DMS 273 (cell line): ENCODE data around the gene EXTL1.

ENCODE experiments used
- DNase-seq: peaks from one replicate; lab custom pipeline; 2025; ENCODE audit not compliant: unreplicated experiment; lab: John Stamatoyannopoulos, UW

The EXTL1 gene

DNA sequence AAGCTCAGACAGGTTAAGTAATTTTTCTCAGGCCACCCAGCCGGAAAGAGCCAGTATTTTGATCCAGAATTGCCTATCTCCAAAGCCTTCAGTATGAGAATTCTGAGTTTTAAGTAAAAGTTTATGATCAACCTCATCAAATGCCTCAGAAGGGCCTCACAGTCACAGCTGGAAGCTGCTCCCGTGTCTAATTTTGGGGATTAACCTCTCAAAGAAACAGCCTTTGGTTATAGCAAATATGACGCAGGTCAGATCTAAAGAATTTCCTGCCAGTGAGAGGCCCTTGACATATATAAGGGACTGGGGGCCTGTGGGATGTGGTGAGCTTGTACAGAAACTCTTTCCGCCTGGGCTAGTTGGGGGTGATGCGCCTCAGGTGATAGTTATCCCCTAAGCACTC is 2.3 kb downstream of the EXTL1 start:
- no peak for DNase-seq

GRCh38 chr1:26025060-26025459 is 3.5 kb downstream of the EXTL1 start:
- no peak for DNase-seq

- DNase-seq, result no peak
Measured at GRCh38 chr1:26025517-26025916, 3.9 kb downstream of the EXTL1 start.

DNA sequence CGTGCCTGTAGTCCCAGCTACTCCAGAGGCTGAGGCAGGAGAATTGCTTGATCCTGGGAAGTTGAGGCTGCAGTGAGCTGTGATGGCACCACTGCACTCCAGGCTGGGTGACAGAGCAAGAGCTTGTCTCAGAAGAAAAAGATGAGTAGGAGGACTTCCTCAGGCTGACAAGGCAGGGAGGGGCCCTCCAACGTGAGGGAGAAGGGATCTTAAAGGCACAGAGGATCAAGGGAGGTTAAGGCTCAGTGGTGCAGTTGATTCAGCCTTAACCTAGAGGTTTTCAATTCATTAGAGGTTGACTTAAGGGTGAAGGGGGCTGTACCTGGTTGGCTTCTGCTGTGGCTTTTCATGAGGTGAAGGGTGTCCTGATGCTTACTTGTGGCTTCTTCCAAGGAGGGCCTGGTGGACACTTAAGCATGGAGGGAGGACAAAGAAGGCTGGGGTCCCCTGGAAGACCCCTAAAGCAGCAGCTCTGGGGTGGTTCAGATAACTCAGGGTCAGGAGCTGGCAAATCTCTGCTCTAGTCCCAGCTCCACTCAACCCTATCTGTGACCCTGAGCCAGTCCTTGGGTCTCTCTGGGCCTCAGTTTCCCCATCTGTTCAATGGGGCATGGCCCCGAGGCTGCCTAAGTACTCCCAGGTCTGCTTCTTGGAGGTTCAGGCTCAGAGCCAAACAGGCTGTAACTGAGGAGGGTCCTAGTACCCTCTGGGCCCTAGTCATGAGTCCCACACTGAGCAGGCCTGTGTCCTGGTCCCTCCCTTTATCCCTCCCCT is 6.3 kb downstream of the EXTL1 start:
- no peak for DNase-seq

DNA sequence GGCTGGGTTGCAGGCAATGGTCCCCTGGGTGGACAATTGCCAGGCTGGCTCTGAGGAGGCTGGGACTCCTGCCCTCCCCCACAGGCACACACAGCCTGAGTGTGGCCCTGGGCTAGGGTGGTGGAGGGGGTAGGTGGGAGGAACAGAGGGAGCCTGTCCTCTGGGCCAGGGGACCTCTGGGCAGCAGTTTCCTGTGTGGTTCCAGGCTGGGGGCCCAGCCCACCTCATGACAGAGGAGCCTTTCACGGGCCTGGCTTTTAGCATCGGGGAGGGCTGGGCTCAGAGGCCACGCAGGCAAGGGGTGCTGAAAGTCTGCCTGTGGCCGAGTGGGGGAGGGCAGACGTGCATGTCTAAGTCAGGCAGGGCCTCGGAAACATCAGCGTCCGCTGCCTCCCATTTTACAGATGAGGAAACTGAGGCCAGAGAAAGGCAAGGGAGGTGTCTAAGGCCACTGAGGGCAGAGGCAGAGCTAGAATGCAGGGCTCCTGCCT is 7.0 kb downstream of the EXTL1 start:
- DNase-seq, result no peak

DNA sequence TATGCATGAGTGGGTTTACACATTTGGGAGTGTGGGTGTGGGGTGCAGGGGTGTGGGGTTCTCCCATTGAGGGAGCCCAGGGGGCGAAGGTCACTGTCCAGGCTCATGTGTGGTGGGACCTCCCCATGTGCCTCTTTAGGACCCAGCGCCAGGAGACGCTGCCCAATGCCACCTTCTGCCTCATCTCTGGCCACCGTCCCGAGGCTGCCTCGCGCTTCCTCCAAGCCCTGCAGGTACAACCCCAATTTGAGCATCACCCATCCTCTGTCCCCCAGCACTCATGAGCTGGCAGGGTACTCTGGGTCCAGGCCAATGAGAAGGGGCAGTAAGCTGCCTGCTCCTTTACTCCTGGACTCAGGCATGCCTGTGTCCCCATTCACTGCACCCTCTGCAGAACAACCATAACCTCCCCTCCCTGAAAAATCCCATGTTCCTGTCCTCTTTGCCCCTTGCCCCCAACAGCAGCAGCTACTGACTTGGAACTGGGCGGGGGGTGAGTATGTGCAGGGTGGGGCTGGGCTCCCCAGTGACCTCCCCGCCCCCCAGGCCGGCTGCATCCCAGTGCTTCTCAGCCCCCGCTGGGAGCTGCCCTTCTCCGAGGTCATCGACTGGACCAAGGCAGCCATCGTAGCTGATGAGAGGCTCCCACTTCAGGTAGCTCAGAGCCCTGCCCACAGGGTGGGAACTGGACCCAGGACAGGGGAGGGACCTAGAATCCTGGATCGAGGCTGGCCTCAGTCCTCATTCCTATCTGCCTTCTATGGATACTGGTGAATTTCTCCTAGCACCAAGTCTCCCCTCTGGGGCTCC is 7.7 kb downstream of the EXTL1 start:
- DNase-seq, result no peak

- DNase-seq, result peak; percentile 47
Measured at GRCh38 chr1:26029864-26030481, 8.4 kb downstream of the EXTL1 start.

DNA sequence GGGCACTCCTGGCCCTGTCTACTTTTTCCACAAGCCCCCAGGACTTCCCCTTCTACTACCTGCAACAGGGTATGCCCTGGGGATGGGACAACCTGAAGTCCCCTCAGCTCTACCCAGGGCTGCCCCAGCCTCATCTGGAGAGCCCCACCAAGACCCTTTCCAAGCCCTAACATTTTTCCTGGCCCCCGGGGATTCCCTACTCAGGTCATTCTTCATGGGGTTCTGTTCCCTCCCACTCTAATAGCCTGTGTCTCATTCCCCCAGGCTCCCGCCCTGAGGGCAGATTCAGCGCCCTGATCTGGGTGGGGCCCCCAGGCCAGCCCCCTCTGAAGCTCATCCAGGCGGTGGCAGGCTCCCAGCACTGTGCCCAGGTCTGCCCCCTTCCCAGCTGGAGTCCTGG is 9.6 kb downstream of the EXTL1 start:
- no peak for DNase-seq

DNA sequence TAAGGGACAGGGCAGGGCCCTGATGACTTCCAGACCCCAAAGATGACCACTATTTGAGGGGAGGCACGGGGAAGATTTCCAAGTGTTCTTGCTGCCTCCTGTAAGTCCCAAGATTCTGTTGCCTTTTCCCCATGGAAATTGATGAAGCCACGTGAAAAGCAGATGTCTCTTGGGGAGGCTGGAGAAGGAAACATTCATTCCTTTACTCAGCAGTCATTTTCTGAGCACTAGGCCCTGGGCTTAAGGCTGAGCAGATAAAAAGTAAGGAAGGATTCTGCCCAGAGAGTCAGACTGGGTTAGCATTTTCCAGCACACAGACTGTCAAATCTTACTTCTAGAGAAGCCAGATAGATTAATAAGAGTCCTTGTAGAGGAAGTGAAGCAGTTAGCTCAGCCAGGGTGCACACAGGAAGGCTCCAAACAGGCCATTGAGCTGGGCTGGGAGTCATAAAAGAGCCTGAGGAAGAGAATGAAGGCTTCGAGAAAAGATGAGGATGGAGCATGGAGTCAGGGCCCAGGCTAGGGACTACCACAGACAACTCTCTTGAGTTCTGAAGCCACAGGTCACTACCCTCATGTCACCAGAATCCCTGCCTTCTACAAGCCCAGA is 10.1 kb downstream of the EXTL1 start:
- DNase-seq, result no peak

GRCh38 chr1:26032656-26033357 is 11.2 kb downstream of the EXTL1 start:
- no peak for DNase-seq

DNA sequence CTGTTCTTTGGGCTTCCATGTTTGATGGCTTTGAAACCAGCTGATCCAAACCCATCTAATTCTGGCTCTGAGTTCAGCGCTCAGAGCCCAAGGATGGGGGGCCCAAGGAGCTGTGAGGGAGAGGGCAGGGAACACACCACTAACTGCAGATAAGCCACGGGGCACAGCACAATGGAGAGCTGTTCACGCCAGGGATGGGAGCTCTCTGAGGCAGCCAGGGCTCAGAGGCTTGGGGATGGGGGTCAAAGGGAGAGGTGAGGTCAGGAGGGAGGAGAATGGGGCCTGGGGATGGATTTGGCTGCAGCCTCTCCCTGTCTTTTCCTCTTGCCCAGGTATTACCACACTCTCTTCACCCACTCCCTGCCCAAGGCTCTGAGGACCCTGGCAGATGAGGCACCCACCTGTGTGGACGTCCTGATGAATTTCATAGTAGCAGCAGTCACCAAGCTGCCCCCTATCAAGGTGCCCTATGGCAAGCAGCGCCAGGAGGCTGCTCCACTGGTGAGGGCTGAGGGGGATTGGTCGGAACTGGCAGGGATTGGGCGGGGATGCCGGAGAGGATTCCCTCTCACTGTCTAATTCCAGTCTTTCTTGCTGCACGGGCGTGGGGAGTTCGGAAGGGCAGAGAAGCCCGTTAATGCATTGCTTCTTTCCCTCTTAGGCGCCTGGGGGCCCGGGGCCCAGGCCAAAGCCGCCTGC is 13.1 kb downstream of the EXTL1 start:
- DNase-seq, result peak; percentile 68

DNA sequence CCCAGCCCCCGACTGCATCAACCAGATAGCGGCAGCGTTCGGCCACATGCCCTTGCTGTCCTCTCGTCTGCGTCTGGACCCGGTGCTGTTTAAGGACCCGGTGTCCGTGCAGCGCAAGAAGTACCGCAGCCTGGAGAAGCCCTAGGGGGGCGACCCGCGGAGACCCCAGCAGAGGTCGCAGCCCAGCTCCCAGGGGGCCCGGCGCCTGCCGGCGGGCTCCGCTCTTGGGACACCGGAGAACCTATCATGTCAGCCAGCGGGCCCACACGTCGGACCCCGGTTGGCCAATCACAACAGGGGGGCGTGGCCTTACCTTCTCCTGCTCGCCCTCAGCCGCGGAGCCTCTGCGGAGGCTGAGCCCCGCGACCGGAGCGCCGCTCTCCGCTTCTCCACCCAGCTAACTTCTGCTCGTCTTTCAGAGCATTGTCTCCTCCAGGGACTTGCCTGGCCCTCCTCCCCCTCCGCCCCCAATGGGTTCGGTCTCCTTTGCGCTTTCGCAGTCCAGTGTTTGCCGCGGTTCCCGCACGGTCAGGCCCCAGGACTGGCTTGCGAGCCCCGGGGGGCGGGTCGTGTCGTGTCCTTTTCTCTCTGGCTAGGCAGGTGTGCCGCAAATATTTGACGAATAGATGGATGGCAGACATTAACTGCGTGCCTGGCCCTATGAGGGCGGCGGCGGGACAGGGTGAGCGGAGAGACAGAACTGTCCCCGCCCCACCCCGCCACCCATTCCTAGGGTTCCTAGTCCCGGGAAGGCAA is 13.8 kb downstream of the EXTL1 start:
- peak; percentile 97 for DNase-seq

- DNase-seq, result peak; percentile 86
Measured at GRCh38 chr1:26035959-26036755, 14.6 kb downstream of the EXTL1 start.

GRCh38 chr1:26036756-26037281 is 15.2 kb downstream of the EXTL1 start:
- no peak for DNase-seq

GRCh38 chr1:26037904-26038303 is 16.3 kb downstream of the EXTL1 start:
- no peak for DNase-seq

DNA sequence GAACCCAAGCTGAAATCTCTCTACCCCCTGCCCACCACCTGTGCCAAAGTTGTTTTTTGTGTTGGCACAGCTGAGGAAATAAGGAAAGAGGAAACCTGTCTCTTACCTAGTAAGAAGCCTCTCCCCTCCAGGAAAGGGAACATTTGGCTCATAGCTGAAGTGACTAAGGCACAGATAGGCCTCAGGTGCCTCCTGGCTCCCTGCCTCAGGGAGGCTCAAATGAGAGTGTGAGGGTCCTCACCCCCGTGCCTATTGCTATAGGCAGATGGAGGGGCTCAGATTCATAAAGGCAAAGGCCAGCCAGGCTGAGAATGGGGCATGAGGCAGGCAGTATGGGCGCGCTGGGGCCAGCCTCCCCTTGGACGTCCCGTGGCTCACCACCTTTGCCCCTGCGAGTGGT is 16.9 kb downstream of the EXTL1 start:
- no peak for DNase-seq

GRCh38 chr1:26038904-26039303 is 17.3 kb downstream of the EXTL1 start:
- no peak for DNase-seq

DNA sequence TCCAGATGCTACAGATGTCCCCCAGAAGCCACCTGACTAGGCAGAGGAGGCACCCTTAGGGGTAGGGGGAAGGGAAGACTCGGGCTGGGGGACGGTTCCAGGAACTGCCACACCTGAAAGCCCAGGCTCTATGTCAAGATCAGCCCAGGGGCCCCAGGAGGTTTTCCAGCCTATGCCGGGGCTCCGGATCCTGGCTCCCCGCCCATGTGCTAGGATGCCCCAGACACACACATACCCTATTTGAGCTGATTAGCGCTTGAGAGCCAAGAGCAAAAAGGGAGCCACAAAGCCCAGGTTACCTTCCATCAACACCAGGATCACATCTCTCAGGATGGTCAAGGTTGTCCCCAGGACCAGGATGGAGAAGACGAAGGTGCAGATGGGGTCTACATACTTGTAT is 19.8 kb downstream of the EXTL1 start:
- no peak for DNase-seq
